NCI-H2107 treated with DMSO at 0.1 percent for 48 hours (cell line): ENCODE measurements around the gene SPATS2.

ENCODE experiments used
- DNase-seq: peaks from one replicate; lab custom pipeline; 2025; ENCODE audit not compliant: unreplicated experiment; lab: John Stamatoyannopoulos, UW

The SPATS2 gene

GRCh38 chr12:49538510-49539403 is 171.5 kb downstream of the SPATS2 start, which contains the start of gene KCNH3:
KCNH3 (plus strand) TSS chr12:49539030; CDS start chr12:49539417, 387 bp downstream.
- peak; percentile 29 for DNase-seq

GRCh38 chr12:49539406-49540228 is 172.4 kb downstream of the SPATS2 start:
- no peak for DNase-seq

GRCh38 chr12:49540229-49541139 is 173.2 kb downstream of the SPATS2 start:
- peak; percentile 64 for DNase-seq

- DNase-seq = no peak
Measured at GRCh38 chr12:49541140-49541861, 174.0 kb downstream of the SPATS2 start.

GRCh38 chr12:49541911-49542505 is 174.7 kb downstream of the SPATS2 start:
- no peak for DNase-seq

GRCh38 chr12:49542592-49543160 is 175.4 kb downstream of the SPATS2 start:
- DNase-seq = no peak

GRCh38 chr12:49543221-49543913 is 176.1 kb downstream of the SPATS2 start:
- no peak for DNase-seq

GRCh38 chr12:49543914-49544815 is 176.9 kb downstream of the SPATS2 start:
- no peak for DNase-seq

- no peak for DNase-seq
Measured at GRCh38 chr12:49545815-49546214, 178.6 kb downstream of the SPATS2 start.

GRCh38 chr12:49546481-49546880 is 179.2 kb downstream of the SPATS2 start:
- no peak for DNase-seq

GRCh38 chr12:49547090-49547690 is 179.9 kb downstream of the SPATS2 start:
- DNase-seq = no peak

- DNase-seq = no peak
Measured at GRCh38 chr12:49548481-49548821, 181.2 kb downstream of the SPATS2 start.

GRCh38 chr12:49548822-49549648 is 181.8 kb downstream of the SPATS2 start:
- DNase-seq = no peak

- DNase-seq = peak; percentile 65
Measured at GRCh38 chr12:49549735-49550692, 182.8 kb downstream of the SPATS2 start.

GRCh38 chr12:49550693-49551252 is 183.5 kb downstream of the SPATS2 start:
- no peak for DNase-seq
